ENCODE results near the gene TENM3. TPM values are rescaled to one million over a fixed set of nuclear protein-coding genes. Genes with fewer than 3 reads are reported as not detected.

TENM3 gene
- total RNA-seq, 4 donors from 2014 or later, result 0.69 to 8.2 (median 2.3) TPM

GRCh38 chr4:182328505-182328904 is 85.3 kb downstream of the TENM3 start:
- TF ChIP-seq CTCF (IDR thresholded peaks at IDR 0.05) (no peak), POLR2A (IDR thresholded peaks at IDR 0.05) (no peak)
- intact Hi-C loops (cut with DNase I; ENCODE audit: low total_unique reads), result no loop called here
- no peak overlapping the region for H3K4me3 ChIP-seq (ENCODE audit: low read depth, poor library complexity, severe bottlenecking)
- DNase-seq (ENCODE audit: low spot score in 2 of 2), result no peak
- whole genome bisulfite sequencing, 2 donors, result 88 to 91% methylated on average over 7 of the region's 7 CpGs

- H3K4me3 ChIP-seq (ENCODE audit: low read depth, poor library complexity, severe bottlenecking), result no peak overlapping the region
- WGBS, 2 donors, result 58 to 64% methylated on average over 1 of the region's 1 CpG
- intact Hi-C loops (cut with DNase I; ENCODE audit: low total_unique reads), result no loop called here
- no peak for DNase-seq (ENCODE audit: low spot score in 2 of 2)
- no peak for TF ChIP-seq CTCF (IDR thresholded peaks at IDR 0.05)
- no peak for TF ChIP-seq POLR2A (IDR thresholded peaks at IDR 0.05)
Observed at GRCh38 chr4:182337366-182337765, 94.2 kb downstream of the TENM3 start.

- H3K4me3 ChIP-seq (ENCODE audit: low read depth, poor library complexity, severe bottlenecking), result no peak overlapping the region
- DNase-seq (ENCODE audit: low spot score in 2 of 2), result no peak
- 61 to 66% methylated on average over 3 of the region's 3 CpGs for WGBS, 2 donors
- no peak for TF ChIP-seq CTCF (IDR thresholded peaks at IDR 0.05)
- TF ChIP-seq POLR2A (IDR thresholded peaks at IDR 0.05), result no peak
- intact Hi-C loops (cut with DNase I; ENCODE audit: low total_unique reads), result no loop called here
Observed at GRCh38 chr4:182338063-182338462, 94.9 kb downstream of the TENM3 start.

- TF ChIP-seq CTCF (IDR thresholded peaks at IDR 0.05), result no peak
- no peak for DNase-seq (ENCODE audit: low spot score in 2 of 2)
- no peak overlapping the region for H3K4me3 ChIP-seq (ENCODE audit: low read depth, poor library complexity, severe bottlenecking)
- 50 to 53% methylated on average over 2 of the region's 2 CpGs for WGBS, 2 donors
- intact Hi-C loops (cut with DNase I; ENCODE audit: low total_unique reads), result no loop called here
Observed at GRCh38 chr4:182338746-182339145, 95.5 kb downstream of the TENM3 start.

- 74 to 76% methylated on average over 4 of the region's 4 CpGs for WGBS, 2 donors
- H3K4me3 ChIP-seq (ENCODE audit: low read depth, poor library complexity, severe bottlenecking), result no peak overlapping the region
- intact Hi-C loops (cut with DNase I; ENCODE audit: low total_unique reads), result no loop called here
Observed at GRCh38 chr4:182339221-182339641, 96.0 kb downstream of the TENM3 start.

More at GRCh38 chr4:182339221-182339641, 96.0 kb downstream of the TENM3 start:
- TF ChIP-seq POLR2A (IDR thresholded peaks at IDR 0.05) (no peak), CTCF (IDR thresholded peaks at IDR 0.05) (no peak)
- DNase-seq (ENCODE audit: low spot score in 2 of 2), result no peak

Measured in lower leg skin (tissue), 4 donors.